MM.1S (cell line): ENCODE data around the gene RPL18.

Experiments used
- CTCF ChIP-seq: fragments of 300-600 bp; sonication (generic); IDR thresholded peaks from 2 replicates; pipeline ENCODE4 v1.5.1; 2016; ENCODE audit warnings: antibody characterized with exemption, low read length, mixed read lengths
- EZH2phosphoT487 ChIP-seq: fragments of 300-600 bp; sonication (generic); IDR thresholded peaks from 2 replicates; pipeline ENCODE4 v1.6.1; 2018; ENCODE audit warnings: antibody characterized with exemption, low read length

- TF ChIP-seq CTCF: no peak
- no peak for TF ChIP-seq EZH2phosphoT487
These were observed 10.3 kb upstream of the RPL18 start for GRCh38 chr19:48629297-48629598.
